IPS-20b (cell line): Measurements from ENCODE around the gene PKLR.

Experiments
- H3K27ac ChIP-seq: one replicate; pipeline ENCODE4 v1.5.1; 2013; ENCODE audit warnings: low read length
- H3K27me3 ChIP-seq: 2 replicates; pipeline ENCODE4 v1.6.1; 2013; ENCODE audit warnings: mild to moderate bottlenecking, low read length, inconsistent platforms; ENCODE audit not compliant: insufficient read depth
- H3K36me3 ChIP-seq: 2 replicates; pipeline ENCODE4 v1.6.1; 2013; ENCODE audit warnings: low read depth, mild to moderate bottlenecking, inconsistent platforms, low read length, moderate library complexity; ENCODE audit not compliant: insufficient read depth
- H3K4me1 ChIP-seq: 2 replicates; pipeline ENCODE4 v1.6.1; 2013; ENCODE audit warnings: mild to moderate bottlenecking, control low read depth, inconsistent platforms, low read length, moderate library complexity; ENCODE audit not compliant: insufficient read depth
- H3K4me3 ChIP-seq: 2 replicates; pipeline ENCODE4 v1.5.1; 2013; ENCODE audit warnings: mild to moderate bottlenecking, low read length, inconsistent platforms
- H3K9ac ChIP-seq: 2 replicates; pipeline ENCODE4 v1.6.1; 2013; ENCODE audit warnings: low read depth, mild to moderate bottlenecking, inconsistent platforms, low read length, moderate library complexity
- H3K9me3 ChIP-seq: 2 replicates; pipeline ENCODE4 v1.6.1; 2013; ENCODE audit warnings: mild to moderate bottlenecking, low read depth, low read length, inconsistent platforms; ENCODE audit not compliant: insufficient read depth

PKLR gene

GRCh38 chr1:155313261-155313660 lies 12.0 kb upstream of the PKLR start:
- Histone ChIP-seq H3K4me3 (no peak overlapping the region), H3K27me3 (no peaks in the 10 kb centered on the region), H3K4me1 (peaks cover 3% of the 10 kb centered on the region; the same call in 1 of the 2 replicates), H3K9ac (no peak overlapping the region), H3K9me3 (no peaks in the 10 kb centered on the region), H3K27ac (no peak overlapping the region), H3K36me3 (peaks cover 67% of the 10 kb centered on the region)

- peak overlapping the region; percentile 92 for H3K4me3 ChIP-seq
- peak overlapping the region; percentile 52 for H3K27ac ChIP-seq
- H3K9me3 ChIP-seq, result no peaks in the 10 kb centered on the region
- peak overlapping the region; percentile 98 for H3K9ac ChIP-seq
- no peaks in the 10 kb centered on the region for H3K27me3 ChIP-seq
- peaks cover 42% of the 10 kb centered on the region for H3K36me3 ChIP-seq
- H3K4me1 ChIP-seq, result peaks cover 7% of the 10 kb centered on the region; the same call in 1 of the 2 replicates
These were observed 8.3 kb upstream of the PKLR start for GRCh38 chr1:155309423-155310021.

DNA sequence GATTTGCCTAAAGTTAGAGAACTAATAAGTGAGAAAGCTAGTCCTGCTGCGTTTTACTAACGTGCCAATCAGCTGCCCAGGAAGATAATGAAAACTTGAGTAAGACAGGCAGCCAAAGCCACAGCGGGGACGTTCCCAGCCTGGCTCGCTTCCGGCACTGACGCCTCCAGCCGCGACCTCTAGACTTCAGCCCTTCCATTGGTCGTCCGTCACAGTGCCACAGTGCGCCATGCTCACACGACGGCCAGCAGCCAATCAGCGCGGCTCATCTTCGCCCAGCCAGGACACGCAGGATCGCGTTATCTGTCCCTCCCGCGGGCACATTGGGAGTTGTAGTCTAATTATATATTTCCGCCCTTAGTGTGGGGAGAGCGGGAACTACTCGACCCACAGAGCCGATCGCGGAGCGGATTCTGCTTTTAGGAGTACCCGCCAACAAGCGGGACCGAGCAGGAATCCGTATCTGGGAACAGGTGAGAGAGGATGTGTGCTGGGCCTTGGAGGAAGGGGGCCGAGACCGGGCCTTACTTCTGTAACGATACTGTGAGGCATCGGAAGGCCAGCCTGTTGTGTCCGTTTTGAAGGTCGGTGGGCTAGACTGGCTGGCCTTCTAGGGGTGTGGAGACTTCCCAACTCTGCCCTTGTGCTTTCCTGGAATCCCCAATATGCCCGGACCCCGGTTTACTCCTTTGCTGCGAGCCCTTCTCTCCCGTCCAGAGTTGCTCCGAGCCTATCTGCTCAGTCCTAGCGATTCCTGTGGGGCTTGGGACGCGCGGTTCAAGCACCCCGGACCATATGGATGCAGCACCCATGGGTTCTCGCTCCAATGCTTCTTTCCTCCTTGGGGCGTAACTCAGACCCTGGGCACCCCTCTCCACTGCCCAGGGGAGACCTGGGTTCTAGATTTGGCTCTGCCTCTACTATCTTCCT lies 7.5 kb upstream of the PKLR start, which contains the start of gene FDPS:
FDPS (plus strand) TSS at position 374 of the 930 bp plus-strand sequence. CDS start 924 bp downstream, outside the sequence.
- H3K4me3 ChIP-seq, result peak within 1 kb of the TSS; percentile 92
- peak within 1 kb of the TSS; percentile 52 for H3K27ac ChIP-seq
- H3K9ac ChIP-seq, result peak within 1 kb of the TSS; percentile 98
- no peaks in the 10 kb centered on the region for H3K27me3 ChIP-seq
- H3K9me3 ChIP-seq, result no peaks in the 10 kb centered on the region
- peaks cover 7% of the 10 kb centered on the region; the same call in 1 of the 2 replicates for H3K4me1 ChIP-seq
- H3K36me3 ChIP-seq, result peaks cover 37% of the 10 kb centered on the region

- peaks cover 24% of the 10 kb centered on the region for H3K36me3 ChIP-seq
- H3K27me3 ChIP-seq, result no peaks in the 10 kb centered on the region
- H3K9ac ChIP-seq, result peak overlapping the region; percentile 62; the same call in 1 of the 2 replicates
- H3K4me3 ChIP-seq, result no peak overlapping the region
- H3K9me3 ChIP-seq, result no peaks in the 10 kb centered on the region
- H3K27ac ChIP-seq, result peak overlapping the region; percentile 2
- peaks cover 7% of the 10 kb centered on the region; the same call in 1 of the 2 replicates for H3K4me1 ChIP-seq
These were observed 6.1 kb upstream of the PKLR start for GRCh38 chr1:155307247-155307740.

DNA sequence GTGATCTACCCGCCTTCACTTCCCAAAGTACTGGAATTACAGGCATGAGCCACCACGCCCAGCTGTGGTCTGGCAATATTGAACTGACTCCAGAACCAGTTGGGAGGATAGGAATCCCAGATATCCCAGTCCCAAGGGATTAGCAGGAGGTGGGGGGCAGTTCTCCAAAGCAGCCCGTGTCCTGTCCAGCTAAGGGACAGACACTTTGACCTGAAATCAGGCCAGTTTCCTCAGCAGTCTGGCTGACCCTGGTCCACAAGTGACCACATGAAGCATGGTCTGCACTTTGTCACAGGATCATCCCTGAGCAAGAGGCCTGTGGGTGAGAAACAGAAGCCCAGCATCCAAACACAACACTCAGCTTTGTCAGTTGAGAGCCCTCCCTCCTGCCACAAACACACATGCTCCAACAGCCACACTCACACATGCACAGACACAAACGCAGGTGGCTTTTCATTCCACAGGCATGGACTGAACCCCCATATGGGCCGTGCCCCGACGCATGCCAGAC lies 4.7 kb upstream of the PKLR start:
- H3K36me3 ChIP-seq, result peaks cover 12% of the 10 kb centered on the region; the same call in 1 of the 2 replicates

DNA sequence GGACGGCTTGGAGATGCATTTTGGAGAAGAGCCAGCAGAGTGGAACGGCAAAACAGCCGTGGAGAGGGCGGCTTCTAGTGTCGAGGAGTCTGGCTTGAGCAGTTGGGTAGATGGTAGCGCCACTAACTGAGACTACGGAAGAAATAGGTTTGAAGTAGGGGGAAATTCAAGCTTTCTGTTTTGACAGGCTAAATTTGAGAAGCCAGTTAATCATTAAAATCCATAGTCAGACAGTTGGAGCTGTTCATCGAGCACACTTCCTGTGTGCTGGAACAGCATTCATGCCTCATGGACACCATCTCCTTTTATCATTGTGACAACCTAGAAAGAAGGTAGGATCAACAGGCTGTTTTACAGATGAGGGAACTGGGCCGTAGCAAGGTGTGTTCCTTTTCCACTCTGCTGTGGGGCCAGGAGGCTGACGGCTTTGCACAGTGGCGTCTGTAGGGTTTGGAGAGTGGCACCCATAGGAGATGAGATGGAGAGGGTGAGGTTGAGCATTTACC lies 3.4 kb upstream of the PKLR start:
- Histone ChIP-seq H3K9ac (no peak overlapping the region), H3K36me3 (no peaks in the 10 kb centered on the region), H3K27me3 (no peaks in the 10 kb centered on the region), H3K27ac (no peak overlapping the region), H3K9me3 (no peaks in the 10 kb centered on the region), H3K4me1 (peaks cover 4% of the 10 kb centered on the region; the same call in 1 of the 2 replicates), H3K4me3 (no peak overlapping the region)

More for the DNA sequence above, 4.7 kb upstream of the PKLR start:
- peaks cover 7% of the 10 kb centered on the region; the same call in 1 of the 2 replicates for H3K4me1 ChIP-seq
- no peaks in the 10 kb centered on the region for H3K27me3 ChIP-seq
- no peak overlapping the region for H3K9ac ChIP-seq
- H3K27ac ChIP-seq, result no peak overlapping the region
- no peaks in the 10 kb centered on the region for H3K9me3 ChIP-seq
- no peak overlapping the region for H3K4me3 ChIP-seq

- H3K27me3 ChIP-seq, result peaks cover 14% of the 10 kb centered on the region
- no peaks in the 10 kb centered on the region for H3K36me3 ChIP-seq
- no peak overlapping the region for H3K9ac ChIP-seq
- H3K4me1 ChIP-seq, result 0 out of 2 replicates have a peak, but pooled peaks cover 3% of the 10 kb centered on the region
- no peak overlapping the region for H3K27ac ChIP-seq
- H3K4me3 ChIP-seq, result no peak overlapping the region
- H3K9me3 ChIP-seq, result no peaks in the 10 kb centered on the region
These were observed 497 bp downstream of the PKLR start for GRCh38 chr1:155300553-155301329.

DNA sequence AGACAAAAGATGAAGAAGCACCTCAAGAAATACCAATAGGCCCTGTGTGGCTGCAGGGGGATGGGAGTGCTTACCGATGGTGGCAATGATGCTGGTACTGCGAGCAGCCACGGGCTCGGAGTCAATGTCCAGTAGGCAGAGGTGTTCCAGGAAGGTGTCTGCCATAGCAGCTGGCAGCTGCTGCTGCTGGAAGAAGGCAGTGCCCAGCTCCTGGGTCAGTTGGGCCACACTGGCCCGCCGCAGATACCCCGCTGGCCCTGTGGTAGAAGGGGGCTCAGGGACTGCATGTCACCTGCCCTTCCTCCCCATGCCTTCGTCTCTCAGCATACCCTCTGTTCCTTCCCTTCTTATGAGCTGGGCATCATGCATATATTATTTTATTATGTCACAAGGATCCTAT lies 1.2 kb downstream of the PKLR start:
- H3K27ac ChIP-seq, result no peak overlapping the region
- 0 out of 2 replicates have a peak, but pooled peaks cover 3% of the 10 kb centered on the region for H3K4me1 ChIP-seq
- no peaks in the 10 kb centered on the region for H3K36me3 ChIP-seq
- no peak overlapping the region for H3K9ac ChIP-seq
- no peak overlapping the region for H3K4me3 ChIP-seq
- H3K27me3 ChIP-seq, result peaks cover 22% of the 10 kb centered on the region
- no peaks in the 10 kb centered on the region for H3K9me3 ChIP-seq

DNA sequence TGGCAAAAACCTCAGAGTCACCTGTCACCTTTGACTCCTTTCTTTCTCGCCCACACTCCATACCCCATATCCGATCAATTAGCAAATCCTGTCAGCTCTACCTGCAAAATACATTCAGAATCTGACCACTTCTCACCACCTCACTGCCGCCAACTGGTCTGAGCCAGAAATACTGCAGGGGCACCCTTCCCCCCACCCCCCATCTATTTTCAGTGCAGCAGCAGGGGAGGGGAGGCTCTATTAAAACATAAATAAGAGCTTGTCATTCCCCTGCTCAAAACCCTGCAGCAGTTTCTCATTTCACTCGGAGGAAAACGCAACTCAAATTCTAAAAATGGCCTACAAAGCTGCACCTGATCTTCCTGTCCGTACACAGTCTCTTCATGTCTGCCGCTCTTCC lies 3.9 kb downstream of the PKLR start:
- H3K4me1 ChIP-seq, result 0 out of 2 replicates have a peak, but pooled peaks cover 3% of the 10 kb centered on the region
- no peak overlapping the region for H3K27ac ChIP-seq
- peaks cover 48% of the 10 kb centered on the region for H3K27me3 ChIP-seq
- no peaks in the 10 kb centered on the region for H3K36me3 ChIP-seq
- no peaks in the 10 kb centered on the region for H3K9me3 ChIP-seq
- no peak overlapping the region for H3K4me3 ChIP-seq
- no peak overlapping the region for H3K9ac ChIP-seq

- Histone ChIP-seq H3K27me3 (peaks cover 49% of the 10 kb centered on the region), H3K36me3 (no peaks in the 10 kb centered on the region), H3K27ac (no peak overlapping the region), H3K9me3 (no peaks in the 10 kb centered on the region), H3K4me1 (0 out of 2 replicates have a peak, but pooled peaks cover 3% of the 10 kb centered on the region), H3K9ac (no peak overlapping the region), H3K4me3 (no peak overlapping the region)
These were observed 4.6 kb downstream of the PKLR start for GRCh38 chr1:155296661-155297060.

DNA sequence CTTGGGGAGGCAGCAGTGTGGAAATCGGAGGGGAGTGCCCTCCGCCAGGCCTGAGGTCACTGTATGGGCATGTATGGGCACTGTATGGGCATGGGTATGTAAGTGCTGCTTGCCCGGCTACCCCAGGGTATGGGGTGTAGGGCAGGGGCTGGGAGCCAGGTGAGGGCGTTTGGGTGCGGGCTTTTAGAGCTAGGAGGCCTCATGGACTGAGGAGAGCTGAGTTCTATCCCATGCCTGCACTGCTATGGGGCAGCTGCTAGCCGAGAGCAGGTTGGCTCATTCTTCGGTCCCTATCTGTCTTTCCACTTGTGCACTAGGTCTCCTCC lies 5.3 kb downstream of the PKLR start:
- H3K4me3 ChIP-seq, result peak overlapping the region; percentile 73
- H3K9ac ChIP-seq, result peak overlapping the region; percentile 76; the same call in 1 of the 2 replicates
- H3K27ac ChIP-seq, result no peak overlapping the region
- peaks cover 49% of the 10 kb centered on the region for H3K27me3 ChIP-seq
- no peaks in the 10 kb centered on the region for H3K36me3 ChIP-seq
- 0 out of 2 replicates have a peak, but pooled peaks cover 3% of the 10 kb centered on the region for H3K4me1 ChIP-seq
- no peaks in the 10 kb centered on the region for H3K9me3 ChIP-seq
